ENCODE results near the gene DMD. TPM values are rescaled to one million over a fixed set of nuclear protein-coding genes. Genes with fewer than 3 reads are reported as not detected.

The DMD gene
- total and polyA plus RNA-seq, 2 of the 13 experiments (the other 11 are each of a cell fraction or from before 2014, with no cell fraction given) = 17.6 to 25.9 TPM

- no peak for TF ChIP-seq ZNF382 (CRISPR knock-in tag; IDR thresholded peaks at IDR 0.05; ENCODE audit: borderline replicate concordance)
- no peak for TF ChIP-seq HIVEP1 (CRISPR knock-in tag; IDR thresholded peaks at IDR 0.05)
- no peak for TF ChIP-seq ZBTB46 (CRISPR knock-in tag; IDR thresholded peaks at IDR 0.05; ENCODE audit: borderline replicate concordance)
- no peak for TF ChIP-seq GLI4 (CRISPR knock-in tag; IDR thresholded peaks at IDR 0.05; ENCODE audit: borderline replicate concordance)
Observed at GRCh38 chrX:31836479-31836878, 1374.9 kb downstream of the DMD start (continued).

GRCh38 chrX:31832263-31832662, 1379.1 kb downstream of the DMD start:
- 7% methylated on average over 1 of the region's 1 CpG for WGBS (ENCODE audit: low lambda C conversion rate)
- H4K20me1 ChIP-seq (ENCODE audit: insufficient read depth, low read length) = no peaks in the 10 kb centered on the region
- no peak overlapping the region for H3K4me2 ChIP-seq (ENCODE audit: low read depth, low read length)
- H3K27me3 ChIP-seq (ENCODE audit: control insufficient read depth in 1 of 2, insufficient read depth in 2 of 2, low read length in 2 of 2) = no peaks in the 10 kb centered on the region
- H3K36me3 ChIP-seq (replicated peaks in 1 of 2; ENCODE audit: control insufficient read depth in 1 of 2, insufficient read depth in 2 of 2, low read length in 2 of 2) = no peaks in the 10 kb centered on the region
- ChIA-PET POLR2A (no interaction called here), CTCF (ENCODE audit: low intra/inter-chr PET ratio, low total read pairs) (no interaction called here)
- in situ Hi-C loops (cut with HindIII; ENCODE audit: extremely low pct_ligation_motif_present, low pct_unique_long_range_greater_than_20kb) = no loop called here
- H2AFZ ChIP-seq (ENCODE audit: low read length) = no peak overlapping the region
- H3K27ac ChIP-seq (ENCODE audit: extremely low read length, insufficient read depth, low read length) = no peak overlapping the region
- H3K9me3 ChIP-seq (ENCODE audit: low read length) = no peaks in the 10 kb centered on the region
- no peak for FAIRE-seq
- H3K9ac ChIP-seq (ENCODE audit: insufficient read depth, low read depth, low read length) = no peak overlapping the region
- DNase-seq (ENCODE audit: low spot score) = no peak
- H3K79me2 ChIP-seq (ENCODE audit: insufficient read depth, low read length) = no peaks in the 10 kb centered on the region
- no TSS peak for BruUV-seq (replicated peaks)
- ATAC-seq = no peak
- intact Hi-C loops (cut with micrococcal nuclease; ENCODE audit: unreplicated experiment) = no loop called here
- H3K4me3 ChIP-seq (replicated peaks in 1 of 3; ENCODE audit: insufficient read depth in 1 of 3, low read depth in 2 of 3, low read length in 3 of 3) = no peak overlapping the region
- H3K4me1 ChIP-seq (ENCODE audit: insufficient read depth, low read length) = no peaks in the 10 kb centered on the region
- TF ChIP-seq NR2F2 (IDR thresholded peaks at IDR 0.05; ENCODE audit: borderline replicate concordance, low read depth) = no peak

All from HepG2 (cell line).